GM13977 (cell line): ENCODE data around the gene SUCO.

ENCODE experiments used
- DNase-seq: peaks from one replicate; pipeline ENCODE4 v3.0.0; 2012; ENCODE audit warnings: low spot score
- CTCF ChIP-seq: IDR thresholded peaks from 2 replicates; pipeline ENCODE4 v1.5.1; 2012; ENCODE audit warnings: mild to moderate bottlenecking, control low read depth; ENCODE audit not compliant: insufficient read depth; ENCODE audit errors: extremely low read depth, missing control alignments
- in situ Hi-C: fragments of 300-500 bp; cut with MboI; formaldehyde crosslinking; loops from one replicate; pipeline ENCODE4 v1.12.0; 2022; ENCODE audit warnings: low sequenced_read_pairs, low pct_unique_long_range_greater_than_20kb, mixed read lengths, inconsistent platforms; ENCODE audit not compliant: unreplicated experiment

Gene SUCO

DNA sequence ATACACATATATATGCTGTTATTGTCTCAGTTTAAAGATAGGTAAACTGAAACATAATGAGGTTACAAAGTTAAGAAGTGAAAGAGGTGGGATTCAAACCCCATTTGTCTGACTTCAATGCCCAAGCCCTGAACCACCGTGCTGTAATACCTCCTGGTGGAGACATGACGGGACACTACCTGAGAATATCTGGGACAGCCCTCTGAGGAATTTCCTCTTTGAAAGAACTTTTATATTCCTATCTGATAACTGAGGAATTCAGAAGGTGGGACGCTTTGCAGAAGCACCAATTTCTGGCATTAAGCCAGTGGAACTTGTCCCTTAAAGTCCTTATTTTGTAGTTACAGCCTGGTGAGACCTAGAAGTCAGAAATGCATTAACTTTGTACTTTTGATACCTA is 93.9 kb downstream of the SUCO start:
- DNase-seq = no peak
- in situ Hi-C loops = no loop called here
- no peak for TF ChIP-seq CTCF

- no peak for TF ChIP-seq CTCF
- in situ Hi-C loops = no loop called here
- DNase-seq = no peak
These were observed 94.8 kb downstream of the SUCO start for GRCh38 chr1:172627702-172628101.

- DNase-seq = no peak
- in situ Hi-C loops = no loop called here
- no peak for TF ChIP-seq CTCF
These were observed 95.5 kb downstream of the SUCO start for GRCh38 chr1:172628401-172628800.

GRCh38 chr1:172629170-172629569 is 96.2 kb downstream of the SUCO start:
- in situ Hi-C loops = no loop called here
- TF ChIP-seq CTCF = no peak
- DNase-seq = no peak

- no peak for TF ChIP-seq CTCF
- DNase-seq = no peak
- in situ Hi-C loops = no loop called here
These were observed 96.7 kb downstream of the SUCO start for GRCh38 chr1:172629638-172630037.

DNA sequence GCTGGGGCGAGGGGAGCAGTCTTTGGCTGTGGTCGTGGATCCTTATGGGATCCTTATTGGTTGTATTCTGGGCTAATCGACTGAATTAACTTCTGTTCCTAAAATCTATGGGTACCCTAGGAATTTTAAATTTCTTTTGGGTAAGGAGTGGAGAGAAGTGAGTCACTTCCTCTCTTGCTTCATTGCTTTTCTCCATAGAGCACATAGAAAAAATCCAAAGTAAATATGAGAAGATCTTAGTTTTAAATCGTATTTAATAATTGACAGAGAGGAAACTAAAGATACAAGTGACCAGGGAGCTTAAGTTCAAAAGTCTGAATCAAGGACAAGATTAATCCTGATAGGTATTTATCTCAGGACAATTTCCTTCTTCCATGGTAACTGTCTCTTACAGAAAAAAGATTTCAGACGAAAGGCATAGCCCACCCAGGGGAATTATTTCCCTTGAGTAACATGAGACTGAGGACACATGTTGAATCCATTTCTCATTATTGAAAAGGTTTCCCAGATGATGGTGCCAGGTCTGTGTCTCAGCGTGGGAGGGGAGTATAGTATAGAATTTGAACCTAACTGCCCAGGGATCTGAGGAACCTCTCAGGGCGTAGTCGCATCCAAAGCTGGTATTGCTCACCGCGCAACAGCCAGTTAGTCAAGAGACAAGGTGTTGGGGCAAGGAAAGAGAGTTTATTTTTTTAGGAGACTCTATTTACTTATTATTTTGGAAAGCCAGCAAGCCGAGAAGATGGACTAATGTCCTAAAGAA is 97.3 kb downstream of the SUCO start:
- no peak for DNase-seq
- in situ Hi-C loops = no loop called here
- TF ChIP-seq CTCF = no peak
